ENCODE measurements around the gene DPH1.
A peak's percentile ranks its signal among the peaks of the same experiment; 100 is the strongest.

Gene DPH1

GRCh38 chr17:2027528-2028233, 2.3 kb upstream of the DPH1 start:
- DNase-seq (ENCODE audit: low read depth in 2 of 2) = no peak

- DNase-seq (ENCODE audit: low read depth in 2 of 2) = no peak
These were observed 1.7 kb upstream of the DPH1 start for GRCh38 chr17:2028234-2028614.

- no peak for DNase-seq (ENCODE audit: low read depth in 2 of 2)
These were observed 1.2 kb upstream of the DPH1 start for GRCh38 chr17:2028737-2029136.

- peak in 1 of 2 donors; percentile 46 for DNase-seq (ENCODE audit: low read depth in 2 of 2)
These were observed 818 bp downstream of the DPH1 start for GRCh38 chr17:2030779-2031163.

DNA sequence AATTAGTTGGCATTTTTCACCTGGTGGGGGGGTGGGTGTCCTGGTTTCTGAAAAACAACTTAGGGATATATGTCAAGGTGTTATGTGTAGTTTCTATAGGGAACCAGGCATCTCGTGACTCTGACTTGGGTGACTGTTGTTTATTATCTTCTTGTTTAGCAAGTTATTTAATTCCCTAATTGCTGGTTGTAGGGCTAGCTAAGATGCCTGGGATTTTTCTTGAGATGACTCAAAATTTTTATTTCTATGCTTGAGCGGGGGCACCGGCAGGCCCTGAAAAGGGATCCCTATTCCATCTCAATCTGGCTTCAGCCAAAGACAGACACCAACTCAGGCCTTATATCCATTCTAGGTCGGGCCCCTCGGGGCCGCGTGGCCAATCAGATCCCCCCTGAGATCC, 3.2 kb downstream of the DPH1 start:
- DNase-seq (ENCODE audit: low read depth in 2 of 2) = no peak

DNA sequence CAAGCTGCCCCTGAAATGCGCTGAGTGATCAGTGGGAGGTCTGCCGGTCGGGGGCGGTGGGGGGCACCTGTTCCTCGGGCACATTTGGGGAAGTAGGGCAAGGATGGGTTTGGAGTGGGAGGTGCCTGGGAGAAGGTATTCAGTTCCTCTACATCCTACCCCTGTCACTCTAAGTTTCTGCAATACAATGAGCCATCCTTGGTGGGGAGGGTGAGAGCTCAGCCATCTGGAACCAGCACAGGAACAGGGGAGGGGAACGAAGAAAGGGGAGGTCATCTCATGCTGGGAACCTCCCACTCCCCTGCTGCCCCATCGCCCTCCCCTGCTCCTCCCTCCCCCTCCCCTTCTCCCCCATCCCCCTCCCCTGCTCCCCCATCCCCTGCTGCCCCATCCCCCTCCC, 4.2 kb downstream of the DPH1 start:
- no peak for DNase-seq (ENCODE audit: low read depth in 2 of 2)

DNA sequence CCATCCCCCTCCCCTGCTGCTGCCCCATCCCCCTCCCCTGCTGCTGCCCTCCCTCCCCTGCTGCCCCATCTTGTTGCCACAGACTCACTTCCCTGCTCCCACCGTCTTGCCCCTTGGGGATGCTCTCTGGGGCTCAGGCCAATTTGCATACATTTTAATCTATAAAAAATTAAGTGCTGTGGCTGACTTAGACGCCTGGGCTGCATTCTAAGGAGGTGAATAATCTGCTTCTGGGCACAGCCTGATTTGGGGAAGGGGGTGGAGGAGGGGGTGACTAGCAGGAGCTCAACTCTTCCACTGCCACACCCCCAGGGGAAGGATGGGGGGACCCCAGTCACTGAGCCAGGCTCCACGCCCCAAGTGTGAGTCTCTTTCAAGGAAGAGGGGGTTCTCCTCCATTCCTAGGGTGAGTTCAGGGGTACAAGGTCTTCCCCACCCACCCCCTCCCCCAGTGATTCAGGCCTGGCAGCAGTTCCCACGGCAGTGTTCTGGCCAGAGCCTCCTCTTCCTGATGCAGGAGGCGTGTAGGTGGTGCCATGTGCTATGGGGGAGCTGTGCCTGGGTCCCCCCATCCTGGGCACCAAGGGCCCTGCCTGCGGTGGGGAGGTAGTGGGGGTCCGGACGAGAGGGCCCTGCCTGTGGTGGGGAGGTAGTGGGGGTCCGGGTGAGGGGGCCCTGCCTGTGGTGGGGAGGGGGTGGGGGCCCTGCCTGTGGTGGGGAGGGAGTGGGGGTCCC, 5.0 kb downstream of the DPH1 start:
- no peak for DNase-seq (ENCODE audit: low read depth in 2 of 2)

DNA sequence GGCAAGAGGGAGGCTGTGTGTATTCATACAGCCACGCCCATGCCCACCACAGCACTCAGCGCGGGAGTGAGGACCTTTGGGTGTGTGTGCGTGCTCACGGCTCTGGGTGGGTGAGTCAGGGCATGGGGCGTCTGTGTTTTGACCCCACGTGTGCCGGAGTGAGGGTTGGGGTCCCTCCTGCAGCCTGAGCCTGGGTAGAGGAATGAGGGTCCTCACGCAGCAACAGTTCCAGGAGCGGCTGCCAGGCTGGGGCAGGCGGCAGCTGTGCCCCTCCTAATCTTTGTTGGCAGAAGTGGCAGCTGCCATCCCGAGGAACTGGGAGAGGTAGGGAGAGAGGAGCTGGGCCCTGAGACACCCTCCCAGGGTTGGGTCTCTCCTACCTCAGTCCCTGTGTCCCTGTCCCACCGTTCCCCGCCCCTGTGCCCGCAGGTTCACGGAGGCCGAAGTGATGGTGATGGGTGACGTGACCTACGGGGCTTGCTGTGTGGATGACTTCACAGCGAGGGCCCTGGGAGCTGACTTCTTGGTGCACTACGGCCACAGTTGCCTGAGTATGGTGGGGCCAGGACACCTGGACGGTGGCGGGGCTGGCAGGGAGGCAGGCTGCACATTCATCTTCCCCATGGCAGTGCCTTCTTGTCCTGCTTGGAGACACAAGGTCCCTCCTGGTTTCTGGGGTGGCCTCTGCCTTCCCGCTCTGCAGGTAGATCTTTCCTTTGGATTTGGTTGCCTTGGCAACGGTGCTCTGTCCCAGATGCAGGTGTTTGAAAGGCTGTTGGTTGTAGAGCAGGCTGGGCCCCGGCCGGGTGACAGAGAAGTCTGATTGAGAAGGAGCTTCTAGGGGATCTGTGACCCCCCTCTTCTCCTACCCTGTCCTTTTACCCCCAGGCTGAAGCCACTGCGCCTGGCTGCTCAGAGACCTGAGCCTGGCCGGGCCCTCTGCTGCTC, 5.9 kb downstream of the DPH1 start:
- DNase-seq (ENCODE audit: low read depth in 2 of 2) = no peak

GRCh38 chr17:2037155-2037554, 7.2 kb downstream of the DPH1 start:
- no peak for DNase-seq (ENCODE audit: low read depth in 2 of 2)

GRCh38 chr17:2040219-2040827, 10.4 kb downstream of the DPH1 start:
- DNase-seq (ENCODE audit: low read depth in 2 of 2) = no peak

- no peak for DNase-seq (ENCODE audit: low read depth in 2 of 2)
These were observed 11.1 kb downstream of the DPH1 start for GRCh38 chr17:2040942-2041560.

DNA sequence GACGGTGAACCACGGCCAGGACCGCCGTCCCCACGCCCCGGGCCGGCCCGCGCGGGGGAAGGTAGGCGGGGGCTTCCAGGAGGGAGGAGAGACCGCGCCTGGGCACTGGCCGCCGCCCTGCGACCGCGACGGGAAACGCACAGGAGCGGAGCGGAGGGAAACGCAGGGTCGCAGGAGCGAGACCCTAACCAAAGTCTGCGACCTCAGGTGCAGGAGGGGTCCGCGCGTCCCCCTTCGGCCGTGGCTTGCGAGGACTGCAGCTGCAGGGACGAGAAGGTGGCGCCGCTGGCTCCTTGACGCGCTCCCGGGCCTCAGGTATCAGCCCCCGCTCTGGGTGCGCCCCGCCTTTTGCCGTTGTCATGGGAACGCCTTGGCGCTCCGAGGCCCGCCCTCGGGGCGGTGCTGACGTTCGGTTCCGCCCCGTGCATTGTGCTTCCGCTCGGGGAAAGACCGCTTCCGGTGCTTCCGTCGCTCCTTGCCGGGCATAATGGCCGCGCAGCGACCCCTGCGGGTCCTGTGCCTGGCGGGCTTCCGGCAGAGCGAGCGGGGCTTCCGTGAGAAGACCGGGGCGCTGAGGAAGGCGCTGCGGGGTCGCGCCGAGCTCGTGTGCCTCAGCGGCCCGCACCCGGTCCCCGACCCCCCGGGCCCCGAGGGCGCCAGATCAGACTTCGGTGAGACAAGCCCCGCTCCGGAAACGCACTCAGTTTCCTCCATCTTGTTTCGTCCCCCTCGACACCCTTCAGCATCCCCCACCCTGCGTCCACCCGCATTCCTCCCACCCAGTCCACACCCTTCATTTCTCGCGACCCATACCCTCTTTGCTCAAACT, 11.8 kb downstream of the DPH1 start, which contains the start of gene OVCA2:
Gene OVCA2, plus strand, starts transcription at position 462 of the 829 bp plus-strand sequence. Its CDS starts 26 bp downstream, at position 488.
- DNase-seq (ENCODE audit: low read depth in 2 of 2) = peak; percentile 95

GRCh38 chr17:2042390-2042847, 12.5 kb downstream of the DPH1 start:
- DNase-seq (ENCODE audit: low read depth in 2 of 2) = no peak

DNA sequence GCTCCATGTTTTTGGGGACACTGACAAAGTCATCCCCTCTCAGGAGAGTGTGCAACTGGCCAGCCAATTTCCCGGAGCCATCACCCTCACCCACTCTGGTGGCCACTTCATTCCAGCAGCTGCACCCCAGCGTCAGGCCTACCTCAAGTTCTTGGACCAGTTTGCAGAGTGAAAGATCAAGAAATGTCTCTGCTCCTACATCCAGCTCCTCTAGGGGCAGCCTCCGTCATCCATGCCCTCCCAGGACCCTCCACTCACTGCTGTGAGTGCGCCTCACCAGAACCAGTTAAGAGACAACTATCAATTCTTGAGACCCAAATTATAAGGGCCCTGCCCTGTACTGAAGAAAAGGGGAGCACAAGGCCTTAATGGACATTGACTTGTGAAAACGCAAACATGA, 13.0 kb downstream of the DPH1 start:
- DNase-seq (ENCODE audit: low read depth in 2 of 2) = no peak

GRCh38 chr17:2043785-2044184, 13.8 kb downstream of the DPH1 start:
- no peak for DNase-seq (ENCODE audit: low read depth in 2 of 2)

- no peak for DNase-seq (ENCODE audit: low read depth in 2 of 2)
These were observed 14.4 kb downstream of the DPH1 start for GRCh38 chr17:2044263-2044894.

GRCh38 chr17:2047590-2047989, 17.6 kb downstream of the DPH1 start:
- no peak for DNase-seq (ENCODE audit: low read depth in 2 of 2)

- DNase-seq (ENCODE audit: low read depth in 2 of 2) = no peak
These were observed 18.9 kb downstream of the DPH1 start for GRCh38 chr17:2048805-2049204.

- DNase-seq (ENCODE audit: low read depth in 2 of 2) = peak; percentile 83 to 84
These were observed 19.7 kb downstream of the DPH1 start for GRCh38 chr17:2049333-2050299.

Measured in stimulated activated CD4-positive, alpha-beta T cell treated with anti-CD3 and anti-CD28 coated beads, Interleukin-4, amount 100 ng/mL, for 48 hours (primary cell).